Activated naive CD4-positive, alpha-beta T cell (primary cell): ENCODE results near the gene SND1.

Experiments used
- DNase-seq, 4 experiments: peaks; one replicate each; lab custom pipeline; 2025; lab: John Stamatoyannopoulos, UW

Gene SND1

GRCh38 chr7:127870231-127870907 is 218.4 kb downstream of the SND1 start:
- no peak for DNase-seq

GRCh38 chr7:127871226-127871625 is 219.2 kb downstream of the SND1 start:
- DNase-seq = no peak

GRCh38 chr7:127872122-127872521 is 220.1 kb downstream of the SND1 start:
- DNase-seq = no peak

GRCh38 chr7:127873151-127873550 is 221.2 kb downstream of the SND1 start:
- no peak for DNase-seq

GRCh38 chr7:127873715-127874636 is 222.0 kb downstream of the SND1 start:
- no peak for DNase-seq

GRCh38 chr7:127874951-127875608 is 223.1 kb downstream of the SND1 start:
- DNase-seq = no peak

- DNase-seq = no peak
Measured at GRCh38 chr7:127876393-127876792, 224.4 kb downstream of the SND1 start.

GRCh38 chr7:127877951-127878350 is 226.0 kb downstream of the SND1 start:
- no peak for DNase-seq

- no peak for DNase-seq
Measured at GRCh38 chr7:127878791-127879190, 226.8 kb downstream of the SND1 start.

- DNase-seq = no peak
Measured at GRCh38 chr7:127879436-127879835, 227.4 kb downstream of the SND1 start.

GRCh38 chr7:127879942-127880341 is 227.9 kb downstream of the SND1 start:
- DNase-seq = no peak

- DNase-seq = no peak
Measured at GRCh38 chr7:127880454-127880853, 228.5 kb downstream of the SND1 start.

- no peak for DNase-seq
Measured at GRCh38 chr7:127881564-127881963, 229.6 kb downstream of the SND1 start.

- DNase-seq = no peak
Measured at GRCh38 chr7:127882313-127882920, 230.4 kb downstream of the SND1 start.

GRCh38 chr7:127884066-127884559 is 232.1 kb downstream of the SND1 start:
- no peak for DNase-seq

- no peak for DNase-seq
Measured at GRCh38 chr7:127885222-127885772, 233.3 kb downstream of the SND1 start.

GRCh38 chr7:127885843-127886242 is 233.8 kb downstream of the SND1 start:
- DNase-seq = no peak

GRCh38 chr7:127886248-127886647 is 234.3 kb downstream of the SND1 start:
- DNase-seq = no peak

- no peak for DNase-seq
Measured at GRCh38 chr7:127887096-127887495, 235.1 kb downstream of the SND1 start.

GRCh38 chr7:127887631-127888030 is 235.6 kb downstream of the SND1 start:
- no peak for DNase-seq

GRCh38 chr7:127888411-127888810 is 236.4 kb downstream of the SND1 start:
- no peak for DNase-seq

- no peak for DNase-seq
Measured at GRCh38 chr7:127888825-127889224, 236.8 kb downstream of the SND1 start.
